KMS-11 (cell line): Measurements from ENCODE around the gene PPP1R14D.

ENCODE experiments used
- H2AFZ ChIP-seq: fragments of 200-600 bp; sonication (generic); 2 replicates; pipeline ENCODE4 v1.6.1; 2016; ENCODE audit warnings: antibody characterized with exemption, mixed run types, low read depth
- H3K27ac ChIP-seq: fragments of 200-600 bp; sonication (generic); 2 replicates; pipeline ENCODE4 v1.6.1; 2016; ENCODE audit warnings: mild to moderate bottlenecking, mixed run types
- H3K27me3 ChIP-seq: fragments of 200-600 bp; sonication (generic); 2 replicates; pipeline ENCODE4 v1.6.1; 2017; ENCODE audit warnings: mild to moderate bottlenecking, low read depth, mixed run types, moderate library complexity; ENCODE audit not compliant: insufficient read depth
- H3K36me3 ChIP-seq: fragments of 200-600 bp; sonication (generic); 2 replicates; pipeline ENCODE4 v1.6.1; 2017; ENCODE audit warnings: mild to moderate bottlenecking, mixed run types; ENCODE audit not compliant: insufficient read depth
- H3K4me1 ChIP-seq: fragments of 200-600 bp; sonication (generic); 2 replicates; pipeline ENCODE4 v1.6.1; 2016; ENCODE audit warnings: mild to moderate bottlenecking, low read depth, mixed run types; ENCODE audit not compliant: poor library complexity, severe bottlenecking
- H3K4me2 ChIP-seq: fragments of 200-600 bp; sonication (generic); 2 replicates; pipeline ENCODE4 v1.7.0; 2016; ENCODE audit warnings: mild to moderate bottlenecking, mixed run types
- H3K4me3 ChIP-seq: fragments of 200-600 bp; sonication (generic); IDR thresholded peaks from 2 replicates; pipeline ENCODE4 v1.6.1; 2017; ENCODE audit warnings: low read depth, low read length, mixed read lengths; ENCODE audit not compliant: insufficient read depth
- H3K79me2 ChIP-seq: fragments of 200-600 bp; sonication (generic); 2 replicates; pipeline ENCODE4 v1.6.1; 2016; ENCODE audit warnings: low read depth, mixed run types; ENCODE audit not compliant: insufficient read depth
- H3K9ac ChIP-seq: fragments of 200-600 bp; sonication (generic); 2 replicates; pipeline ENCODE4 v1.6.1; 2016; ENCODE audit warnings: mild to moderate bottlenecking, mixed run types
- H4K20me1 ChIP-seq: fragments of 200-600 bp; sonication (generic); 2 replicates; pipeline ENCODE4 v1.6.1; 2016; ENCODE audit warnings: mild to moderate bottlenecking, mixed run types; ENCODE audit not compliant: insufficient read depth
- CTCF ChIP-seq: fragments of 200-600 bp; sonication (generic); conservative IDR thresholded peaks from 2 replicates; pipeline ENCODE4 v1.6.1; 2017; ENCODE audit warnings: low read depth, mild to moderate bottlenecking, antibody characterized with exemption, low read length, moderate library complexity, mixed read lengths

Gene PPP1R14D

DNA sequence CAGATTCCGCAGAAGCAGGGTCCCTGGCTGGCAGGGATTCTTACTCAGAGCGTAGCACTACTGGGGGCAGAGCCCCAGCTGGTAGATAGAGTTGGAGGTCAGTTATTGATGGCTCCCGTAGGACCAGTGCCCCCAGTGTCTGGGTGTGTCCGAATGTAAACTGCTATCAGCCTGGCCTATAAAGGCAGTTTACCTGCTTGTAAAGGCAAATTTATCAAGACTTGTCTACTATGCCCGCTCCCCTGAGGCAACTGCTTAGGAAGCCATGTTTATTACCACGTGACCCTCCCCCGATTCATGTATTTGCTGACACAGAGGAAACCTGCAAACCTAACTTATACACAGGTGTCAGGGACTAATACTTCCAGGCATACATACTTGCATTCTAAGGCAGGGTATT, 607 bp upstream of the PPP1R14D start:
- H3K9ac ChIP-seq: no peak overlapping the region

DNA sequence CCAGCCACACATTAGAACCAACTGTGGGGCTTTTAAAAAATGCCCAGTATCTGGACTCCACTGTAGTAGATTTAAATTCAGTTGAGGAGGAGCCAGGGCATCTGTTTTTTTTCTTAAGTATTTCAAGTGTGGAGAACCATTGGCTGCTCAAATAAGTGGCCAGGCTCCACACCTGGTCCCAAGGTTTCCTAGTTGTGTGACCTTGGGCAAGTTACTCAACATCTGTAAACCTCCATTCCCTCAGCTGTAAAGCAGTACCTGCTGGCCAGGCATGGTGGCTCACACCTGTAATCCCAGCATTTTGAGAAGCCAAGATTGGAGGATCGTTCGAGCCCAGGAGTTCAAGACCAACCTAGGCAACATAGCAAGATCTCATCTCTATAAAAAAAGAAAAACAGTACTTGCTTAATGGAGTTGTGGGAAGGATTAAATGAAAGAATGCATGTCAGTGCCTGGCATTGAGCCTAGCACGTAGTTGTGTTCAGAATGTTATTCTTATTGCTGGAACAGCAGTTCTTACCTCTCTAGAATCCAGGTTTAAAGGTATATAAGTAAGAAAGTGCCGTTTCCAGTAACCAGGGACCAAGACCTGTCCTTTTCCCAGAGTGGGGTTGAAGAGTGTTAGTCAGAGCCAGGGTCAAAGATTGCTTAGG, 2.0 kb downstream of the PPP1R14D start:
- H3K36me3 ChIP-seq: no peaks in the 10 kb centered on the region
- TF ChIP-seq CTCF: no peak
- no peaks in the 10 kb centered on the region for H4K20me1 ChIP-seq
- no peak overlapping the region for H3K4me2 ChIP-seq
- no peak overlapping the region for H3K27ac ChIP-seq
- H3K4me3 ChIP-seq: no peak overlapping the region
- no peaks in the 10 kb centered on the region for H3K27me3 ChIP-seq
- no peaks in the 10 kb centered on the region for H3K79me2 ChIP-seq
- H2AFZ ChIP-seq: no peak overlapping the region
- peaks cover 19% of the 10 kb centered on the region for H3K4me1 ChIP-seq
- H3K9ac ChIP-seq: no peak overlapping the region

More for the DNA sequence above, 607 bp upstream of the PPP1R14D start:
- H3K4me2 ChIP-seq: no peak overlapping the region
- no peak overlapping the region for H3K27ac ChIP-seq
- TF ChIP-seq CTCF: no peak
- H3K27me3 ChIP-seq: no peaks in the 10 kb centered on the region
- no peaks in the 10 kb centered on the region for H3K36me3 ChIP-seq
- peaks cover 21% of the 10 kb centered on the region for H3K4me1 ChIP-seq
- H4K20me1 ChIP-seq: no peaks in the 10 kb centered on the region
- no peak overlapping the region for H3K4me3 ChIP-seq
- H2AFZ ChIP-seq: no peak overlapping the region
- H3K79me2 ChIP-seq: no peaks in the 10 kb centered on the region

GRCh38 chr15:40825661-40826422, 2.7 kb downstream of the PPP1R14D start:
- Histone ChIP-seq H3K9ac (no peak overlapping the region), H3K4me3 (no peak overlapping the region), H3K36me3 (no peaks in the 10 kb centered on the region), H2AFZ (no peak overlapping the region), H3K27ac (no peak overlapping the region), H4K20me1 (no peaks in the 10 kb centered on the region), H3K79me2 (no peaks in the 10 kb centered on the region), H3K27me3 (no peaks in the 10 kb centered on the region), H3K4me1 (peaks cover 12% of the 10 kb centered on the region), H3K4me2 (no peak overlapping the region)
- no peak for TF ChIP-seq CTCF

- no peak overlapping the region for H3K27ac ChIP-seq
- H3K36me3 ChIP-seq: no peaks in the 10 kb centered on the region
- H2AFZ ChIP-seq: no peak overlapping the region
- no peak for TF ChIP-seq CTCF
- no peak overlapping the region for H3K9ac ChIP-seq
- no peaks in the 10 kb centered on the region for H3K79me2 ChIP-seq
- no peaks in the 10 kb centered on the region for H3K27me3 ChIP-seq
- H3K4me2 ChIP-seq: no peak overlapping the region
- H3K4me1 ChIP-seq: no peaks in the 10 kb centered on the region
- no peak overlapping the region for H3K4me3 ChIP-seq
- H4K20me1 ChIP-seq: no peaks in the 10 kb centered on the region
These were observed 4.8 kb downstream of the PPP1R14D start for GRCh38 chr15:40823572-40824343.
